ENCODE data around the gene CDYL2. TPM values are rescaled to one million over a fixed set of nuclear protein-coding genes. Genes with fewer than 3 reads are reported as not detected.

Gene CDYL2
- total RNA-seq, 3 donors from 2014 or later, result 6.4 to 12.1 (median 10.7) TPM

DNA sequence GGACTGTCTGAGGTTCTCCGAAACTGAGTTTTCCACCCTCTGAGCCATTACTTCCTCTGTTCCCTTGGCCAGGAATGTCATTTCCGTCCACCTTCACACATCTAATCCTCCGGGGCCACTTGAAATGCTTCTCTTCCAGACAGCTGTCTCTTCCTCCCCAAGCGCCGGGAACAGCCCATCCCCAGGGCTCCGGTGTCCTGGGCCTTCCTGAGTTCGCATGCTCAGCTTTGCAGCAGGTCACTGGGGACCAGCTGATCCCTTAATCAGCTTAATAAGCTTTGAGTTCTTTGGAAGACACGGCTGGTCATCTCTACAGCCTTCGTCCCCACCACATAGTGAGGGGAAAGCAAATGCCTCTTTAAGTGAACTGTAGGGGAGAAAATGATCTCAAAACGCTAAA is 140.2 kb downstream of the CDYL2 start:
- H3K4me1 ChIP-seq, result no peaks in the 10 kb centered on the region
- DNase-seq (ENCODE audit: low spot score in 2 of 2), result no peak
- TF ChIP-seq, protein P1, sequence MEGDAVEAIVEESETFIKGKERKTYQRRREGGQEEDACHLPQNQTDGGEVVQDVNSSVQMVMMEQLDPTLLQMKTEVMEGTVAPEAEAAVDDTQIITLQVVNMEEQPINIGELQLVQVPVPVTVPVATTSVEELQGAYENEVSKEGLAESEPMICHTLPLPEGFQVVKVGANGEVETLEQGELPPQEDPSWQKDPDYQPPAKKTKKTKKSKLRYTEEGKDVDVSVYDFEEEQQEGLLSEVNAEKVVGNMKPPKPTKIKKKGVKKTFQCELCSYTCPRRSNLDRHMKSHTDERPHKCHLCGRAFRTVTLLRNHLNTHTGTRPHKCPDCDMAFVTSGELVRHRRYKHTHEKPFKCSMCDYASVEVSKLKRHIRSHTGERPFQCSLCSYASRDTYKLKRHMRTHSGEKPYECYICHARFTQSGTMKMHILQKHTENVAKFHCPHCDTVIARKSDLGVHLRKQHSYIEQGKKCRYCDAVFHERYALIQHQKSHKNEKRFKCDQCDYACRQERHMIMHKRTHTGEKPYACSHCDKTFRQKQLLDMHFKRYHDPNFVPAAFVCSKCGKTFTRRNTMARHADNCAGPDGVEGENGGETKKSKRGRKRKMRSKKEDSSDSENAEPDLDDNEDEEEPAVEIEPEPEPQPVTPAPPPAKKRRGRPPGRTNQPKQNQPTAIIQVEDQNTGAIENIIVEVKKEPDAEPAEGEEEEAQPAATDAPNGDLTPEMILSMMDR (IDR thresholded peaks at IDR 0.05), result no peak
- no peak for TF ChIP-seq POLR2AphosphoS5 (IDR thresholded peaks at IDR 0.05)
- TF ChIP-seq POLR2A (IDR thresholded peaks at IDR 0.05), result no peak
- no peaks in the 10 kb centered on the region for H3K27me3 ChIP-seq
- intact Hi-C loops (cut with DNase I; ENCODE audit: low total_unique reads), result loop anchor here (2.0 kb wide), 1 partner anchor 55 kb away; no protein-coding TSS in a partner anchor
- H3K36me3 ChIP-seq, result no peaks in the 10 kb centered on the region
- H3K4me3 ChIP-seq, result no peak overlapping the region
- no peak overlapping the region for H3K27ac ChIP-seq
- peaks cover 0 to 13% of the 10 kb centered on the region in 2 donors for H3K9me3 ChIP-seq

DNA sequence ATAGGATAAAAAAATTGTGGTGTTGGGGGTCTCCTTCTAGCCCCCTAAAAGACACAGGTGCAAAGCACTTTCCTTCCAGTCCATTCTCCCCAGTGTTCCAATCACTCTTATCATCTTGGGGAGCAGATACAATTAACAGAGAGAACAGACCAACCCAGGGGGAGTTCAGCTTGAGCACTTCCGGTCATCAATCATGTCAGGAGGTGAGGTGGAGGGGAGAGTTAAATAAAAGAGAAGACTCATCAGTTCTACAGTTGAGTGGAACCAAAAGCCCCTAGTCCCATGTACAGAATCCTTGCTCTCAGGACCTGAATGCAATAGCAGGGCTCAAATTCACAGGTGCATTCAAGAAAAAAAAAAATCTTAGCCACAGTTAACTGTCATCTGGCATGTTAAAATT is 141.3 kb downstream of the CDYL2 start:
- intact Hi-C loops (cut with DNase I; ENCODE audit: low total_unique reads), result no loop called here
- Histone ChIP-seq H3K27me3 (no peaks in the 10 kb centered on the region), H3K27ac (no peak overlapping the region), H3K4me3 (no peak overlapping the region), H3K36me3 (no peaks in the 10 kb centered on the region), H3K9me3 (peaks cover 0 to 13% of the 10 kb centered on the region in 2 donors), H3K4me1 (no peaks in the 10 kb centered on the region)
- TF ChIP-seq POLR2AphosphoS5 (IDR thresholded peaks at IDR 0.05) (no peak), POLR2A (IDR thresholded peaks at IDR 0.05) (no peak)
- TF ChIP-seq, protein P1 (IDR thresholded peaks at IDR 0.05), result no peak
- no peak for DNase-seq (ENCODE audit: low spot score in 2 of 2)

DNA sequence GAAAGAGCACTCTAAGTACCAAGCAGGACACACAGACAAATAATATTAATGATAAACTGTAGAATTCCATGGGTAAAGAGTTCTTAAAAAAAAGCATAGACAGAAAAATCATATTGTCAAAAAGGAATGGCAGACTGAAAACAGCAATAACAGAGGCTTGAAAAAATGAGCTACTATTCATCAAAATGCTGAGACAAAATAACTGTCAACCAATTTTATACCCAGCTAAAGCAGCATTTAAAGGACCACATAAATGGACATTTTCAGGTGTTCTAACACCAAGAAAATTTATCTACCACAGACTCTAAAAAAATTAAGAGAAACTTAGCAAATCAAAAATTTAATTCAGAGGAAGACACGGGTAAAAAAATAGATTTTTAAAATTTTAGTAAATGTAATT is 144.5 kb downstream of the CDYL2 start:
- H3K27me3 ChIP-seq, result no peaks in the 10 kb centered on the region
- H3K9me3 ChIP-seq, result peaks cover 0 to 13% of the 10 kb centered on the region in 2 donors
- H3K27ac ChIP-seq, result no peak overlapping the region
- intact Hi-C loops (cut with DNase I; ENCODE audit: low total_unique reads), result no loop called here
- no peak overlapping the region for H3K4me3 ChIP-seq
- H3K36me3 ChIP-seq, result no peaks in the 10 kb centered on the region
- H3K4me1 ChIP-seq, result no peaks in the 10 kb centered on the region
- DNase-seq (ENCODE audit: low spot score in 2 of 2), result no peak
- TF ChIP-seq POLR2A (IDR thresholded peaks at IDR 0.05) (no peak), POLR2AphosphoS5 (IDR thresholded peaks at IDR 0.05) (no peak)
- TF ChIP-seq, protein P1 (IDR thresholded peaks at IDR 0.05), result no peak

DNA sequence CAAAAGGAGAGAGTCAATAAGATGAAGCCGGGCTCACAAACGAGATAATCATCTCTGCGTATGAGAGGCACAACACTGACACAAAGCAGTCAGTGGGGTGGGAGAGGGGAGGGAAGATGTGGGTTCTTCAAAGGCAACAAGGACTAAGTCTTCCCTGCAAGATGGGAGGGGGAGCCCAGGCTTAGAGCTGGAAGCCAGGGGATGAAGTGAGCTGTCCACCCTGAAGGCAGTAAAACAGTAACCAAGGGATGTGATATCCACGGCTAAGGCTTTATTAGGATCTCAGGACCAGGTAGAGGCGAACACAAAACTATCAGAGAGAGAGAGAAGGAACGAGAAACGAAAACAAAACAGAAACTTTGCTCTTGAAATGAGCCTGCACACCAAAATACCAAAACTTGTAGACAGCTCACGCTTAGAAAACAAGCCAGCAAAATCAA is 147.7 kb downstream of the CDYL2 start:
- intact Hi-C loops (cut with DNase I; ENCODE audit: low total_unique reads), result no loop called here
- Histone ChIP-seq H3K36me3 (no peaks in the 10 kb centered on the region), H3K4me3 (peak overlapping the region in 1 of 3 donors; percentile 32), H3K27ac (peak overlapping the region in 1 of 2 donors; percentile 38), H3K27me3 (no peaks in the 10 kb centered on the region), H3K9me3 (peaks cover 0 to 13% of the 10 kb centered on the region in 2 donors), H3K4me1 (no peaks in the 10 kb centered on the region)
- no peak for DNase-seq (ENCODE audit: low spot score in 2 of 2)
- TF ChIP-seq POLR2A (IDR thresholded peaks at IDR 0.05) (no peak), POLR2AphosphoS5 (IDR thresholded peaks at IDR 0.05) (no peak)
- TF ChIP-seq, protein P1 (IDR thresholded peaks at IDR 0.05), result no peak

DNA sequence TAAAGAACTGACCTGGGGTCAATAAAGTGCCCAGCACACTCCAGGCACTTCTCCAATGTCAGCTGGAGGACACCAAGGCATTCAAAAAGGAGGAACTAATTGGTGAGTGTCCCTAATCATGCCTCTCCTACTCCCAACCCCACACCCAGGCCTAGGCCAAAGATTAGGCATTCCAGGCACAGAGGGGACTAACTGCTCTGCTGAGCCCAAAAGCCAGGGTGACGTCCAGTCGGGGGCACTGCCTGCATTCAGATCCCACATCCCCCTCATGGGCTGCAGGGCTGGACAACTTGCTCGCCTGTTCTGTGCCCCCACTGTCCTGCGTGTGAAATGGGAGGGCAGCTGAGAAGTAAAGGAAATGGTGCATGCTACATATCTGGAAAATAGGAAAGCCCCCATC is 148.2 kb downstream of the CDYL2 start:
- DNase-seq (ENCODE audit: low spot score in 2 of 2), result no peak
- TF ChIP-seq POLR2AphosphoS5 (IDR thresholded peaks at IDR 0.05), result no peak
- no peak for TF ChIP-seq POLR2A (IDR thresholded peaks at IDR 0.05)
- TF ChIP-seq, protein P1 (IDR thresholded peaks at IDR 0.05), result no peak
- intact Hi-C loops (cut with DNase I; ENCODE audit: low total_unique reads), result no loop called here
- Histone ChIP-seq H3K27ac (peak overlapping the region in 1 of 2 donors; percentile 38), H3K4me3 (no peak overlapping the region), H3K36me3 (no peaks in the 10 kb centered on the region), H3K9me3 (peaks cover 0 to 10% of the 10 kb centered on the region in 2 donors), H3K4me1 (no peaks in the 10 kb centered on the region), H3K27me3 (no peaks in the 10 kb centered on the region)
